ENCODE results near the gene SLIT3. TPM values are rescaled to one million over a fixed set of nuclear protein-coding genes. Genes with fewer than 3 reads are reported as not detected.

Gene SLIT3
- total RNA-seq, 1 experiment from 2014 or later, result 0.92 TPM

DNA sequence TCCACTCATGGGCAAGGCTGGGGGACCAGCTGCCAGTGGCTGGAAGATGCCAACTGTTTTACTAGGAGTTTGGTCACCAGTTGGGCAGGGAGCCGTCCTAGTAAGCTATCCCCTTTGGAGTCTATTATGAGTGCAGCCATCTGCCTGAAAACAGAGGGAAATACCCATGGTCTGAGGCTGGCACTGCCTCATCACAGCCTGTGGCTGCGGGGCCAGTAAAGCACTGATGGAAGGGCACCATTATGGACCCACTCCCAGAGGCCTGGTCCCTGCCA lies 534.6 kb downstream of the SLIT3 start:
- no peak overlapping the region for H2BK120ac ChIP-seq (ENCODE audit: low read depth, low read length, poor library complexity, severe bottlenecking)
- Mint-ChIP-seq H3K4me3 (no peak overlapping the region), H3K4me1 (peaks cover 3 to 4% of the 10 kb centered on the region in 2 experiments; a peak in 1 of 4 replicates), H3K36me3 (ENCODE audit: insufficient read depth in 1 of 3, low read depth in 3 of 3) (peaks cover 0 to 6% (median 4%) of the 10 kb centered on the region in 3 experiments; a peak in 5 of 7 replicates), H3K27ac (no peak overlapping the region), H3K9me3 (peaks cover 7% of the 10 kb centered on the region in 2 experiments; a peak in 4 of 5 replicates), H3K27me3 (ENCODE audit: low read depth) (peaks cover 7% of the 10 kb centered on the region)
- no CpG with 5 or more reads among the region's 2 CpGs for WGBS (ENCODE audit: extremely low coverage, insufficient read length, low lambda C conversion rate)
- H3K27ac ChIP-seq (ENCODE audit: insufficient read length, low read depth, low read length), result no peak overlapping the region
- no peak overlapping the region for H2AK5ac ChIP-seq (ENCODE audit: insufficient read length, low read length)
- no peak overlapping the region for H2BK12ac ChIP-seq (ENCODE audit: insufficient read length, low read depth, low read length)
- no peak overlapping the region for H2BK15ac ChIP-seq (ENCODE audit: low read depth, low read length)
- H4K20me1 ChIP-seq (ENCODE audit: control insufficient read depth, insufficient read depth, insufficient read length), result no peaks in the 10 kb centered on the region
- TF ChIP-seq, protein P1, sequence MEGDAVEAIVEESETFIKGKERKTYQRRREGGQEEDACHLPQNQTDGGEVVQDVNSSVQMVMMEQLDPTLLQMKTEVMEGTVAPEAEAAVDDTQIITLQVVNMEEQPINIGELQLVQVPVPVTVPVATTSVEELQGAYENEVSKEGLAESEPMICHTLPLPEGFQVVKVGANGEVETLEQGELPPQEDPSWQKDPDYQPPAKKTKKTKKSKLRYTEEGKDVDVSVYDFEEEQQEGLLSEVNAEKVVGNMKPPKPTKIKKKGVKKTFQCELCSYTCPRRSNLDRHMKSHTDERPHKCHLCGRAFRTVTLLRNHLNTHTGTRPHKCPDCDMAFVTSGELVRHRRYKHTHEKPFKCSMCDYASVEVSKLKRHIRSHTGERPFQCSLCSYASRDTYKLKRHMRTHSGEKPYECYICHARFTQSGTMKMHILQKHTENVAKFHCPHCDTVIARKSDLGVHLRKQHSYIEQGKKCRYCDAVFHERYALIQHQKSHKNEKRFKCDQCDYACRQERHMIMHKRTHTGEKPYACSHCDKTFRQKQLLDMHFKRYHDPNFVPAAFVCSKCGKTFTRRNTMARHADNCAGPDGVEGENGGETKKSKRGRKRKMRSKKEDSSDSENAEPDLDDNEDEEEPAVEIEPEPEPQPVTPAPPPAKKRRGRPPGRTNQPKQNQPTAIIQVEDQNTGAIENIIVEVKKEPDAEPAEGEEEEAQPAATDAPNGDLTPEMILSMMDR (conservative IDR thresholded peaks at IDR 0.05), result no peak
- no peak overlapping the region for H3T11ph ChIP-seq (ENCODE audit: low read length)
- H3K9me3 ChIP-seq (ENCODE audit: control insufficient read depth, low read depth, low read length), result peaks cover 9% of the 10 kb centered on the region
- H4K5ac ChIP-seq (ENCODE audit: insufficient read length, low read depth, low read length), result no peak overlapping the region
- no peak overlapping the region for H4K91ac ChIP-seq (ENCODE audit: insufficient read length, low read depth, low read length)
- H3K23me2 ChIP-seq (ENCODE audit: insufficient read length, low read depth, low read length, poor library complexity, severe bottlenecking), result no peaks in the 10 kb centered on the region
- no peak overlapping the region for H3K4ac ChIP-seq (ENCODE audit: low read depth, low read length)
- no peaks in the 10 kb centered on the region; the same call in 1 of the 2 replicates for H3K4me1 ChIP-seq (ENCODE audit: insufficient read depth, low read length)
- no peak overlapping the region for H2BK20ac ChIP-seq (ENCODE audit: low read depth, low read length, poor library complexity, severe bottlenecking)
- no peak for DNase-seq
- H3K27me3 ChIP-seq (ENCODE audit: insufficient read depth, low read length), result no peaks in the 10 kb centered on the region
- H3K79me2 ChIP-seq (ENCODE audit: insufficient read depth, low read length), result no peaks in the 10 kb centered on the region
- H3K56ac ChIP-seq (ENCODE audit: insufficient read length, low read depth, low read length), result no peak overlapping the region
- H2BK5ac ChIP-seq (ENCODE audit: insufficient read length, low read length), result no peak overlapping the region
- H3K23ac ChIP-seq (ENCODE audit: insufficient read length, low read depth, low read length), result no peak overlapping the region
- no peak overlapping the region for H3K18ac ChIP-seq (ENCODE audit: insufficient read length, low read depth, low read length)
- H3K14ac ChIP-seq (ENCODE audit: insufficient read depth, low read length), result no peak overlapping the region; the same call in 1 of the 2 replicates
- H3K9ac ChIP-seq (ENCODE audit: extremely low read depth, insufficient read length, low read length), result no peak overlapping the region
- no peak overlapping the region for H2AFZ ChIP-seq (ENCODE audit: low read length)
- H3K4me2 ChIP-seq (ENCODE audit: insufficient read depth, insufficient read length, low read length), result no peak overlapping the region
- H4K8ac ChIP-seq (replicated peaks; ENCODE audit: insufficient read length, low read depth, low read length), result no peak overlapping the region
- H3K79me1 ChIP-seq (ENCODE audit: insufficient read depth, low read depth, low read length, poor library complexity, severe bottlenecking), result no peaks in the 10 kb centered on the region
